SW480 (cell line): Measurements from ENCODE around the gene NFIC.
"Not testable (repeated sequence)": the region's sequence is repeated elsewhere in the genome, so short reads cannot be mapped to it uniquely, and the experiment has no call there.

Experiments
- DNase-seq: peaks from one replicate; pipeline ENCODE4 v3.0.0-alpha.2; 2016; ENCODE audit warnings: low spot score

Gene NFIC

DNA sequence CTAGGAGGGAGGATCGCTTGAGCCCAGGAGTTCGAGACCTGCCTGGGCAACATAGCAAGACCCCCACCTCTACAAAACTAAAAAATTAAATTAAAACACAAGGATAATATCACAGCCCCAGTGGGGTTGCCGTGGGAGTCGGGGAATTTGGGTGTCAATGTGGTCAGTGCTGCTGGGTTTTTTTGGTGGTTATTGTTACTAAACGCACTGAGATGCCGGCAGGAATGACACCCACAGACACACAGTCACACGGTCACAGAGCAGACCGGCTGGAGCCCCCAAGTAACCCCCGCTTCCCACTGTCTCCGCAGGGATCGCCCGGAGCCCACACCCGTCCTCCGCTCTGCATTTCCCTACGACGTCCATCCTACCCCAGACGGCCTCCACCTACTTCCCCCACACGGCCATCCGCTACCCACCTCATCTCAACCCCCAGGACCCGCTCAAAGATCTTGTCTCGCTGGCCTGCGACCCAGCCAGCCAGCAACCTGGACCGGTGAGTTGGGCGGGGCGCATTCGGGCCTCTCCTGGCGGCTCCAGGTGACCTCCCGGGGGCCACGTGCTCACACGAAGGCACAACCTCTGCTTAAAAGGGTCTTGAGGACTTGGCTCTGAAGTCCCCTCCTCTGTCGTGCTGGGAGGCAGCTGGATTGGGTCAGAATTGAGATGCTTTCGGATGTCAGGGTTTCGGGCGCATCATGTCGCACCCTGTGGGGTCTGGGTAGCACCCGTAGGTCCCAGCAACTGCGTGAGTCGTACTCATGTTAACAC, 86.0 kb downstream of the NFIC start:
- DNase-seq, result no peak

- DNase-seq, result not testable (repeated sequence)
Measured at GRCh38 chr19:3452942-3453214, 86.5 kb downstream of the NFIC start.

DNA sequence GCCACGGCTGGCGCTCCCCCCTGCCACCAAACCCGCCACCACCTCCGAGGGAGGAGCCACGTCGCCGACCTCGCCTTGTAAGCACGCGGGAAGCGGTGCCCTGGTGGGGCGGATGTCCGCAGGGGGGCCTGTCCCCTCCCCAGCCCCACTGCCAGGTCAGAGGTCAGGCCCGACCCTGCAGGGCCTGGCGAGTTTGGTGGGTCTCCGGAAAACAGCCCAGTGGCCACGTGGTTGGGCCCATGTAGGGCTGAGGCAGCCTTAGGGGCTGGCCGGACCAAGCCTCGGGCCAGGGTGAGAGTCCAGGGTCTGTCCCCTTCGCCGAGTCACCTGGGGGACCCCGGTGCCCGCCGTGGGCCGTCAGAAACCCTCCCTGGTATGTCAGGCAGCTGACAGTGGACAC, 87.5 kb downstream of the NFIC start:
- DNase-seq, result no peak

DNA sequence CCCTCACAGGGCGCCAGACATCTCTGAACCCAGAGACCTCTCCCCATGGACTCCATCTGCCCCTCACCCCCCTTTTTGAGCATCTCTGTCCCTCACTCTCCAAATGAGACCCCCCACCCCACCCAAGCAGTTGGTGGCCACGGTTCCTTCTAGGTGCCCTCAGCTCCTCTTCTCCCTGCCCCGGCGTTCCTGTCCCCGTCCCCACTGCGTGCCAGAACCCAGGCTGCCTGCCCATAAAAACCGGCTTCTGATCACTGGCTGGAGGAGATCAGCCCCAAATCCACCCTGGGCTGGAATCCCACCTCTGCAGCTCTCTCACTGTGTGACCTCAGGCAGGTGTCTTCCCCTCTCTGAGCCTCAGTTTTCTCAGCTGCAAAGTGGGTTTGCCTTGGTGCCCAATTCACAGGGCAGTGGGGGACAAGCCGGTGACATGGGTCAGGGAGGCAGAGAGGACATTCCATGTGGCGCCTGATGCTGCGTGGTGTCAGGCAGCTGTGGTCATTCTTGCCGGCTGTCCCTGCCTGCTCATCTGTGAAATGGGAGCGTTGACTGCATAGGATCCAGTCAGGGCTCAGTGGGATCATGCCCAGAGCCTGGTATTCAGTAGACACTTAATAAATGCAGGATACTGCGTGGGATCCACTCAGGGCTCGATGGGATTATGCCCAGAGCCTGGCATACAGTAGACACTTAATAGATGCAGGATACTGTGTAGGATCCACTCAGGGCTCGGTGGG, 88.4 kb downstream of the NFIC start:
- no peak for DNase-seq

- DNase-seq, result no peak
Measured at GRCh38 chr19:3455393-3455955, 89.1 kb downstream of the NFIC start.

DNA sequence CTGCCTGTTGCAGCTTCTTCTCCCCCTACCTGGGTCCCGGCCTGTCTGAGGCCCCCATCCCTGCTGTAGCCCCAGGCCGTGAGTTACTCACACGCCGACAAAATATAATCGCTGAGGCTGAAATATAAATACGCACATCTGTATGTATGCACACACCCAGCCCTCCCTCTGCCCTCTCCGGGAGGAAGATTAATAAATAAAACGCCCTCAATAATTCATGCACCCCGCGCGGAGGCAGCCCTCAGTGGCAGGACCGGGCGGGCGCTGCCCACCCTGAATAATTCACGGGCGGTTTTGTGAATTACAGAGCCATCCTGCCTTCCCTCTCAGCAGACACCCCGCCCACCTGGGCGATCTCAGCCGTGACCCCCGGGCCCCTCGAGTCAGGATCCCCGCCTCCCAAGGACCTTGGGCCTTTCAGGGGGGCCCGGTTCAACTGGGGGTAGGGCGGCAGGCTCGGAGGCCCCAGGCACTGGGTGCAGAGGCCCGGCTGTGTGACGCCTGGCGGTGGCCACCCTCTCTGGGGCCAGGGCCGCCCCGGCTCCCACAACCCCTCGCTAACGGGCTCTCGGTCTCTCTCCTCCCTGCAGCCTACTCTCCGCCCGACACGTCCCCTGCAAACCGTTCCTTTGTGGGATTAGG, 89.7 kb downstream of the NFIC start:
- no peak for DNase-seq

DNA sequence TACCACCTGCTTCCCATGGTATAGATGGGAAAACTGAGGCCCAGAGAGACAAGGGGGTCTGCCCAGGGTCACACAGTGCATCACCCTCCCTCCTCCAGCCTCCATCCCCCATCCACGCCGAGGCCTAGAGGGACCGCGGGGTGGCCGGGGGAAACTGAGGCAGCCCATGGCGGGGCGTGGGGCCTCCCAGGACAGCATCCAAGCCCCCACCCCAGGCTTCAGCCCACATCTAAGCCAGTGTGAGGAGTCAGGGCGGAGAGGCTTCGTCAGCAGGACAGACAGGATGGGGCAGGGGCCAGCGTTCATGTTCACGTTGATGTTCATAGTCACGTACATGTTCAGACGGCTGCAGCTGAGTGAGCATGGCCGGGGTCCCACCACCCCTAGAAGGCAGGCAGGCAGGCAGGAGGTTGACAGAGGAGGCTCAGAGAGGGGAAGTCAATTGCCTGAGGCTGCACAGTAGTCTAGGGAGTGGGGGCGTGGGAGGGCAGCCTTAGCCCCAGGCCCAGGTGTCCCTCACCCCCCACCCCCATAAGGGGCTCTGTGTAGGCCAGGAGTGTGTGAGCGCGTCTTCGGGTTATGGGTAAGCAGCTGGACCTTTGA, 90.6 kb downstream of the NFIC start:
- DNase-seq, result no peak

DNA sequence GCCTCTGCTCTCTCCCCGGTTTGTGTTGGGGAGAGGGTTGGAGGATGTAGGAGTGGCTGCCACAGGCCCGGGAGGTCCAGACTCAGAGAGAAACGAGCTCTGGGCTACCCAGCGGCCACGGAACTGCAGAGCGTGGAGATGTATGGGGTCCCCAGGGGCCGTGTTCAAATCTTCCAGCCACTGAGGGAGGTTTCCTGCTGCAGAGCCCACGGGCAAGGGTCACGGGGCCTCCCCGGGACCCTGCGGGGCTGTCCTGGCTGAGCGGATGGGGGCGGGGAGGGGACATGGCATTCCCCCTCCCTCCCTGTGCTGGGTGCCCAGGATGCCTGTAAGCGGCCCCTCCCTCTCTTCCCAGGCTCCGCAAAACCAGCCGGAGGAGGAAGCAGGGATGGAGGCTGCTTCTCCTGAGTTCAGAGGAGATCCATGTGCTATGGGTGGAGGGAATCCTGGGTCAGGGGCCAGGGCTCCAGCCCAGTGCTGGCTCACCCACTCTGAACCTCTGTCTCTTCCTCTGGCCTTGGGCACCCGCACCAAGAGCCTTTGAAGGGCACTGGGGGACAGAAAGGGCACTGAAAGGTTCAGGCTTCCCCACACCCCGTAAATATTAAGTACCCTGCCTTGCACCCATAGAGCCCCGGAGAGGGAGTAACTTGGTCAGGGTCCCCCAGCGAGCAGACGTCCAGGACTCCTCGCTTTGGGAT, 91.3 kb downstream of the NFIC start:
- DNase-seq, result no peak

- no peak for DNase-seq
Measured at GRCh38 chr19:3458229-3459088, 92.1 kb downstream of the NFIC start.

- no peak for DNase-seq
Measured at GRCh38 chr19:3459089-3459881, 92.9 kb downstream of the NFIC start.

GRCh38 chr19:3459965-3460582, 93.7 kb downstream of the NFIC start:
- no peak for DNase-seq

DNA sequence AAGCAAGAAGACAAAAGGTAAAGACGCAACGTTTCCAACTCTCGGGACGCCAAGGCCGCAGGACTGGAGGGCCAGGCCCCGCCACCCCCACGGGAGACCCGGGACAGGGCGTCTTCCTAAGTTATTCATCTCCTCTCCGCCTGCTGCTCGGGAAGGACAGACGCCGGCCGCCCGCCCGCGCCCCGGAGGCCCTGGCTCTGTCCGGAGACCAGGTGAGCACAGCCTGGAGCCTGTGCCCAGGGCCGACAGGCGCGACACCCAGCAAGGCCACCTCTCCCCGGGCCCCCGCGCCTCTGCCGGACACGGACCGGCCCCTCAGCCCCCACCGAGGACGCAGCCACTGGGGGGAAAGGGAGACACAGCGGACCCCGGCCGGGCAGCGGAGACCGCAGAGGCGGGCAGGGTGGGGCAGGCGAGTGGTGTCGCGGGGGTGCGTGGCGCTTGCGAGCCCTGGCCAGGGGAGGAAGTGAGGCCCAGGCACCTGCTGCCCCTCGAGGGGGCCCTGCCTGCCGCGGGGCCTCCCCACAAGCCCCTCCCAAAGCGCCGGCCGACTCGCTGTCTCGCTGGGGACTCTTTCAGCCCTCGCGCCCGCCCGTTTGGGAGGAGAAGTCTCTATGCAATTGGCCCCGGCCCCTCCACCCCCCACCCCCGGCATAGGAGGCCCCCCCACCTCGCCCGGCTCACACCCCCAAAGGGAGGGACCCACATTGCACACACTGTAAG, 96.8 kb downstream of the NFIC start:
- DNase-seq, result no peak

GRCh38 chr19:3463714-3464586, 97.6 kb downstream of the NFIC start:
- no peak for DNase-seq

- DNase-seq, result no peak
Measured at GRCh38 chr19:3464587-3465235, 98.3 kb downstream of the NFIC start.

- no peak for DNase-seq
Measured at GRCh38 chr19:3465552-3465951, 99.2 kb downstream of the NFIC start.

- DNase-seq, result no peak
Measured at GRCh38 chr19:3466635-3467034, 100.3 kb downstream of the NFIC start.

GRCh38 chr19:3467437-3468198, 101.2 kb downstream of the NFIC start:
- no peak for DNase-seq
